Endothelial cell of umbilical vein (primary cell): Measurements from ENCODE around the gene UBN2.

ENCODE experiments used
- CTCF ChIP-seq, 2 donors: IDR thresholded peaks; 1 replicate in 1 of 2; 2 replicates in 1 of 2; pipeline ENCODE4 v1.5.1; 2011; ENCODE audit warnings: low read length in 2 of 2, mild to moderate bottlenecking in 2 of 2, moderate library complexity in 2 of 2, control low read depth in 1 of 2, inconsistent platforms in 1 of 2, low read depth in 1 of 2; ENCODE audit not compliant: insufficient read depth in 1 of 2; ENCODE audit errors: extremely low read depth in 1 of 2
- EZH2 ChIP-seq: IDR thresholded peaks from 2 replicates; pipeline ENCODE4 v1.6.1; 2012; ENCODE audit warnings: borderline replicate concordance, low read depth, mild to moderate bottlenecking, moderate library complexity, low read length, inconsistent platforms; ENCODE audit not compliant: severe bottlenecking
- FOS ChIP-seq: IDR thresholded peaks from 2 replicates; pipeline ENCODE4 v1.6.1; 2011; ENCODE audit warnings: mild to moderate bottlenecking, low read length, moderate library complexity, borderline replicate concordance; ENCODE audit not compliant: insufficient read depth
- GATA2 ChIP-seq: IDR thresholded peaks from 2 replicates; pipeline ENCODE4 v1.7.0; 2011; ENCODE audit warnings: low read depth, mild to moderate bottlenecking, moderate library complexity, mixed read lengths, low read length; ENCODE audit not compliant: insufficient read length, insufficient read depth
- POLR2A ChIP-seq: IDR thresholded peaks from 2 replicates; pipeline ENCODE4 v1.6.1; 2012; ENCODE audit warnings: low read depth, mild to moderate bottlenecking, control low read depth, low read length
- POLR2AphosphoS5 ChIP-seq: IDR thresholded peaks from 2 replicates; pipeline ENCODE4 v1.6.1; 2012; ENCODE audit warnings: low read depth, mild to moderate bottlenecking, control low read depth, low read length, moderate library complexity; ENCODE audit not compliant: insufficient read depth

- no peak for TF ChIP-seq EZH2
- no peak for TF ChIP-seq CTCF (IDR thresholded peaks at IDR 0.05; ENCODE audit: extremely low read depth in 1 of 2, insufficient read depth in 1 of 2, low read depth in 1 of 2, low read length in 2 of 2)
- TF ChIP-seq POLR2AphosphoS5, result no peak
- no peak for TF ChIP-seq POLR2A
- no peak for TF ChIP-seq GATA2
- no peak for TF ChIP-seq FOS
These were observed 6.8 kb upstream of the UBN2 start for GRCh38 chr7:139224219-139224618.
